Endothelial cell of umbilical vein (primary cell): ENCODE results near the gene GRIA4.

Experiments
- EZH2 ChIP-seq: IDR thresholded peaks from 2 replicates; pipeline ENCODE4 v1.6.1; 2012; ENCODE audit warnings: borderline replicate concordance, low read depth, mild to moderate bottlenecking, moderate library complexity, low read length, inconsistent platforms; ENCODE audit not compliant: severe bottlenecking
- JUN ChIP-seq: IDR thresholded peaks from 2 replicates; pipeline ENCODE4 v1.6.1; 2011; ENCODE audit warnings: borderline replicate concordance, low read depth; ENCODE audit not compliant: insufficient read length, insufficient read depth
- MAX ChIP-seq: IDR thresholded peaks from 2 replicates; pipeline ENCODE4 v1.6.1; 2011; ENCODE audit not compliant: insufficient read depth, insufficient read length
- MYC ChIP-seq: IDR thresholded peaks from one replicate; pipeline ENCODE4 v1.6.1; 2011; ENCODE audit warnings: mild to moderate bottlenecking, low read depth, low read length
- POLR2A ChIP-seq: IDR thresholded peaks from 2 replicates; pipeline ENCODE4 v1.6.1; 2012; ENCODE audit warnings: low read depth, mild to moderate bottlenecking, control low read depth, low read length
- POLR2AphosphoS5 ChIP-seq: IDR thresholded peaks from 2 replicates; pipeline ENCODE4 v1.6.1; 2012; ENCODE audit warnings: low read depth, mild to moderate bottlenecking, control low read depth, low read length, moderate library complexity; ENCODE audit not compliant: insufficient read depth
- TF ChIP-seq, protein P1 (sequence below), 2 donors: IDR thresholded peaks; 1 replicate in 1 of 2; 2 replicates in 1 of 2; pipeline ENCODE4 v1.5.1; 2011; ENCODE audit warnings: low read length in 2 of 2, mild to moderate bottlenecking in 2 of 2, moderate library complexity in 2 of 2, control low read depth in 1 of 2, inconsistent platforms in 1 of 2, low read depth in 1 of 2; ENCODE audit not compliant: insufficient read depth in 1 of 2; ENCODE audit errors: extremely low read depth in 1 of 2

DNA sequence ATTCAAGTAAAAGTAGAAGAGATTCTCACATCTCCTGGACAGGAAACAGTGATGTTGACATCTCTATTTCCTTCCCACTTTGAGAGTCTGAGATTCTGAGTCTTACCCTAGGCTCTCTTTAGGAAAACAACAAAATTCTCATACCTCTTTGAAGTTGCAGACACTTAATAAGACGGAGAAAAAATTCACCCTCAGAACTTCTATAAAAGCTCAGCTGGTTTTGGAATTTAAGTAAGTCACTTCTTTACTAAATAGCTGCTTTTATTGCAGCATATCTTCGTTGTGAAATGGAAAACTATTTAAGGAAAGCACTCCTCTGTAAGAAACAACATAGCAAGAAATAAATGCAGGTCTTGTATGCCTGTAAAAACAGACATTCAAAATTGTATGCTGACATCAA lies 333.0 kb downstream of the GRIA4 start:
- TF ChIP-seq, protein P1, sequence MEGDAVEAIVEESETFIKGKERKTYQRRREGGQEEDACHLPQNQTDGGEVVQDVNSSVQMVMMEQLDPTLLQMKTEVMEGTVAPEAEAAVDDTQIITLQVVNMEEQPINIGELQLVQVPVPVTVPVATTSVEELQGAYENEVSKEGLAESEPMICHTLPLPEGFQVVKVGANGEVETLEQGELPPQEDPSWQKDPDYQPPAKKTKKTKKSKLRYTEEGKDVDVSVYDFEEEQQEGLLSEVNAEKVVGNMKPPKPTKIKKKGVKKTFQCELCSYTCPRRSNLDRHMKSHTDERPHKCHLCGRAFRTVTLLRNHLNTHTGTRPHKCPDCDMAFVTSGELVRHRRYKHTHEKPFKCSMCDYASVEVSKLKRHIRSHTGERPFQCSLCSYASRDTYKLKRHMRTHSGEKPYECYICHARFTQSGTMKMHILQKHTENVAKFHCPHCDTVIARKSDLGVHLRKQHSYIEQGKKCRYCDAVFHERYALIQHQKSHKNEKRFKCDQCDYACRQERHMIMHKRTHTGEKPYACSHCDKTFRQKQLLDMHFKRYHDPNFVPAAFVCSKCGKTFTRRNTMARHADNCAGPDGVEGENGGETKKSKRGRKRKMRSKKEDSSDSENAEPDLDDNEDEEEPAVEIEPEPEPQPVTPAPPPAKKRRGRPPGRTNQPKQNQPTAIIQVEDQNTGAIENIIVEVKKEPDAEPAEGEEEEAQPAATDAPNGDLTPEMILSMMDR (IDR thresholded peaks at IDR 0.05; ENCODE audit: extremely low read depth in 1 of 2, insufficient read depth in 1 of 2, low read depth in 1 of 2, low read length in 2 of 2): no peak
- TF ChIP-seq EZH2 (no peak), POLR2A (no peak), MAX (no peak), MYC (no peak), POLR2AphosphoS5 (no peak), JUN (no peak)
